IMR-90 (cell line): ENCODE measurements around the gene C18orf32. TPM values are rescaled to one million over a fixed set of nuclear protein-coding genes. Genes with fewer than 3 reads are reported as not detected.

ENCODE experiments used
- ATAC-seq: fragments of 200-7000 bp; cut with Tn5 transposase; 2 replicates; pipeline ENCODE4 v1.9.1; 2020; ENCODE audit warnings: low read depth, mild to moderate bottlenecking, moderate library complexity
- BruUV-seq: library from RNA; stranded (reverse); fragments of 400-500 nt; replicated peaks from 2 replicates; lab custom pipeline; 2021; lab: Mats Ljungman, UMichigan
- CTCF ChIA-PET: fragments of 300-600 bp; formaldehyde crosslinking; extraction: SDS; loops from one replicate; lab custom pipeline; 2021; ENCODE audit warnings: antibody characterized with exemption; lab: Yijun Ruan, JAX
- POLR2A ChIA-PET: fragments of 300-600 bp; sonication (Branson Sonifier 250); formaldehyde crosslinking; loops from one replicate; lab custom pipeline; 2022; ENCODE audit warnings: antibody characterized with exemption; ENCODE audit not compliant: unreplicated experiment; lab: Charles Lee
- DNase-seq: peaks from one replicate; pipeline ENCODE4 v3.0.0; 2013
- H2AFZ ChIP-seq: replicated peaks from 2 replicates; pipeline ENCODE3; 2013; ENCODE audit warnings: low read length, mild to moderate bottlenecking; ENCODE audit not compliant: poor library complexity
- H2AK5ac ChIP-seq: 2 replicates; pipeline ENCODE4 v1.6.1; 2013; ENCODE audit warnings: low read depth, low read length, inconsistent platforms
- H2AK9ac ChIP-seq: replicated peaks from 2 replicates; pipeline ENCODE3; 2013; ENCODE audit warnings: mild to moderate bottlenecking, low read depth, low read length, moderate library complexity; ENCODE audit not compliant: poor library complexity
- H2BK120ac ChIP-seq: 2 replicates; pipeline ENCODE4 v1.6.1; 2013; ENCODE audit warnings: low read depth, low read length, inconsistent platforms
- H2BK15ac ChIP-seq: 3 replicates; pipeline ENCODE4 v1.6.1; 2013; ENCODE audit warnings: low read depth, low read length, inconsistent platforms
- H2BK20ac ChIP-seq: 2 replicates; pipeline ENCODE4 v1.6.1; 2013; ENCODE audit warnings: low read depth, mild to moderate bottlenecking, inconsistent platforms, low read length, moderate library complexity
- H2BK5ac ChIP-seq: 2 replicates; pipeline ENCODE4 v1.6.1; 2013; ENCODE audit warnings: mild to moderate bottlenecking, low read depth, low read length, inconsistent platforms; ENCODE audit not compliant: poor library complexity, severe bottlenecking
- H3K14ac ChIP-seq: replicated peaks from 2 replicates; pipeline ENCODE4 v1.6.1; 2013; ENCODE audit warnings: low read depth, low read length, inconsistent platforms
- H3K18ac ChIP-seq: 2 replicates; pipeline ENCODE4 v1.6.1; 2013; ENCODE audit warnings: low read depth, low read length, control low read depth
- H3K23ac ChIP-seq: 2 replicates; pipeline ENCODE4 v1.6.1; 2013; ENCODE audit warnings: low read depth, low read length, inconsistent platforms
- H3K27ac ChIP-seq: 2 replicates; pipeline ENCODE4 v1.5.1; 2013; ENCODE audit warnings: mild to moderate bottlenecking, control low read depth, low read length; ENCODE audit not compliant: insufficient read depth
- H3K27me3 ChIP-seq: 2 replicates; pipeline ENCODE4 v1.6.1; 2013; ENCODE audit warnings: low read length; ENCODE audit not compliant: control insufficient read depth, insufficient read depth
- H3K36me3 ChIP-seq: 2 replicates; pipeline ENCODE4 v1.6.1; 2013; ENCODE audit warnings: low read length, mixed read lengths; ENCODE audit not compliant: control insufficient read depth, insufficient read depth
- H3K4ac ChIP-seq: 2 replicates; pipeline ENCODE4 v1.6.1; 2013; ENCODE audit warnings: low read depth, low read length, inconsistent platforms
- H3K4me1 ChIP-seq: 2 replicates; pipeline ENCODE4 v1.6.1; 2013; ENCODE audit warnings: low read length, mixed read lengths; ENCODE audit not compliant: control insufficient read depth, insufficient read depth
- H3K4me2 ChIP-seq: 2 replicates; pipeline ENCODE4 v1.6.1; 2013; ENCODE audit warnings: low read depth, mild to moderate bottlenecking, control low read depth, low read length, moderate library complexity
- H3K4me3 ChIP-seq: 2 replicates; pipeline ENCODE4 v1.5.1; 2013; ENCODE audit warnings: low read depth, mild to moderate bottlenecking, control low read depth, low read length, moderate library complexity; ENCODE audit not compliant: insufficient read depth
- H3K56ac ChIP-seq: 2 replicates; pipeline ENCODE4 v1.6.1; 2013; ENCODE audit warnings: low read length, inconsistent platforms; ENCODE audit not compliant: insufficient read depth; ENCODE audit errors: extremely low read depth
- H3K79me1 ChIP-seq, 2 experiments: 2 replicates each; pipeline ENCODE4 v1.6.1; 2013; ENCODE audit warnings: low read length in 2 of 2, inconsistent platforms in 1 of 2, low read depth in 1 of 2
- H3K9ac ChIP-seq: 2 replicates; pipeline ENCODE4 v1.6.1; 2013; ENCODE audit warnings: low read depth, low read length, control low read depth
- H3K9me1 ChIP-seq: 2 replicates; pipeline ENCODE4 v1.6.1; 2013; ENCODE audit warnings: low read length, inconsistent platforms; ENCODE audit not compliant: insufficient read depth
- H3K9me3 ChIP-seq: 2 replicates; pipeline ENCODE4 v1.6.1; 2013; ENCODE audit warnings: low read length; ENCODE audit not compliant: control insufficient read depth, insufficient read depth
- H4K20me1 ChIP-seq: 2 replicates; pipeline ENCODE4 v1.6.1; 2013; ENCODE audit warnings: low read length, inconsistent platforms; ENCODE audit not compliant: insufficient read depth
- H4K5ac ChIP-seq: 2 replicates; pipeline ENCODE4 v1.6.1; 2013; ENCODE audit warnings: mild to moderate bottlenecking, low read depth, low read length, control low read depth
- H4K8ac ChIP-seq, 2 experiments: 2 replicates each; pipeline ENCODE4 v1.6.1; 2013; ENCODE audit warnings: low read depth in 2 of 2, low read length in 2 of 2, control low read depth in 1 of 2, inconsistent platforms in 1 of 2
- H4K91ac ChIP-seq: 2 replicates; pipeline ENCODE4 v1.6.1; 2013; ENCODE audit warnings: low read depth, low read length, inconsistent platforms; ENCODE audit not compliant: insufficient read depth
- USF2 ChIP-seq: fragments of 150-350 bp; IDR thresholded peaks from 2 replicates; pipeline ENCODE4 v1.6.1; 2017; ENCODE audit warnings: mild to moderate bottlenecking, antibody characterized with exemption, low read length, low read depth
- WGBS, 2 experiments: methylation state at CpG; one replicate each; pipeline versions ENCODE4 v1.1.5 to v1.1.7; 2013; ENCODE audit warnings: missing lambda C conversion rate in 2 of 2; ENCODE audit not compliant: insufficient read length in 1 of 2; ENCODE audit errors: extremely low coverage in 2 of 2; 5-methylcytosine and 5-hydroxymethylcytosine counted together
- dilution Hi-C: fragments of 300-500 bp; cut with HindIII; formaldehyde crosslinking; loops from one replicate; pipeline ENCODE4 v1.14.3; 2018; ENCODE audit warnings: low sequenced_read_pairs; ENCODE audit not compliant: unreplicated experiment
- in situ Hi-C: fragments of 300-500 bp; cut with MboI; formaldehyde crosslinking; loops from 3 replicates; pipeline ENCODE4 v1.14.3; 2019; ENCODE audit warnings: low sequenced_read_pairs, inconsistent platforms, mixed read lengths
- intact Hi-C: fragments of 100-400 bp; cut with micrococcal nuclease; formaldehyde crosslinking; loops from 2 replicates; pipeline ENCODE4 v1.10.0; 2022
- polyA plus RNA-seq, 3 experiments: library from polyadenylated mRNA; depleted of rRNA; stranded (reverse); fragments of >200 nt; gene quantifications; 2 replicates each; pipeline ENCODE4 v1.2.3, GENCODE V29; 2012; ENCODE audit warnings: low replicate concordance in 1 of 3
- total RNA-seq: library from RNA; depleted of rRNA; stranded (reverse); fragments of >200 nt; gene quantifications from 2 replicates; pipeline ENCODE4 v1.2.3, GENCODE V29; 2012

C18orf32 gene
- total and polyA plus RNA-seq, 2 of the 4 experiments (the other 2 are of a cell fraction) = 3.6 to 21.4 TPM

- Histone ChIP-seq H2BK15ac (no peak overlapping the region), H3K27ac (no peak overlapping the region), H3K4me1 (0 out of 2 replicates have a peak, but pooled peaks cover 2% of the 10 kb centered on the region), H3K18ac (no peak overlapping the region), H3K4ac (no peak overlapping the region), H3K9ac (no peak overlapping the region), H4K5ac (no peak overlapping the region), H4K20me1 (no peaks in the 10 kb centered on the region), H3K9me3 (no peaks in the 10 kb centered on the region), H3K79me1 (no peaks in the 10 kb centered on the region), H3K14ac (no peak overlapping the region), H2BK5ac (no peak overlapping the region), H3K4me3 (no peak overlapping the region), H2AK9ac (no peak overlapping the region), H2AK5ac (no peak overlapping the region), H4K91ac (no peak overlapping the region), H3K9me1 (no peaks in the 10 kb centered on the region), H3K4me2 (no peak overlapping the region), H4K8ac (no peak overlapping the region), H2BK20ac (no peak overlapping the region), H3K56ac (no peak overlapping the region), H3K27me3 (peaks cover 15% of the 10 kb centered on the region), H3K23ac (no peak overlapping the region), H2AFZ (no peak overlapping the region), H3K36me3 (no peaks in the 10 kb centered on the region), H2BK120ac (no peak overlapping the region)
- intact Hi-C loops = no loop called here
- no TSS peak for BruUV-seq
- CTCF ChIA-PET = no interaction called here
- ATAC-seq (no peak), DNase-seq (no peak)
- POLR2A ChIA-PET = no interaction called here
- in situ Hi-C loops = no loop called here
- WGBS, 2 experiments = 100% methylated on average over 1 of the region's 3 CpGs; no CpG with 5 or more reads in 1 of the 2 experiments
- dilution Hi-C loops = no loop called here
- TF ChIP-seq USF2 = no peak
Observed at GRCh38 chr18:49529596-49529995, 42.6 kb upstream of the C18orf32 start.
